ENCODE data around the gene ANGPTL3.
A peak's percentile ranks its signal among the peaks of the same experiment; 100 is the strongest.

Gene ANGPTL3

GRCh38 chr1:62621907-62622306 is 24.6 kb downstream of the ANGPTL3 start:
- no peak overlapping the region for H3K4me3 ChIP-seq (ENCODE audit: control insufficient read depth, low read depth, low read length)
- no peak for TF ChIP-seq CTCF (conservative IDR thresholded peaks at IDR 0.05; ENCODE audit: control insufficient read depth, insufficient read depth, low read depth, low read length)
- peak; percentile 97 for DNase-seq (ENCODE audit: low read depth)

GRCh38 chr1:62625415-62625814 is 28.1 kb downstream of the ANGPTL3 start:
- no peak overlapping the region for H3K4me3 ChIP-seq (ENCODE audit: control insufficient read depth, low read depth, low read length)
- TF ChIP-seq CTCF (conservative IDR thresholded peaks at IDR 0.05; ENCODE audit: control insufficient read depth, insufficient read depth, low read depth, low read length), result no peak
- peak; percentile 4 for DNase-seq (ENCODE audit: low read depth)

- no peak overlapping the region for H3K4me3 ChIP-seq (ENCODE audit: control insufficient read depth, low read depth, low read length)
- TF ChIP-seq CTCF (conservative IDR thresholded peaks at IDR 0.05; ENCODE audit: control insufficient read depth, insufficient read depth, low read depth, low read length), result no peak
- no peak for DNase-seq (ENCODE audit: low read depth)
These were observed 31.2 kb downstream of the ANGPTL3 start for GRCh38 chr1:62628506-62628905.

- no peak overlapping the region for H3K4me3 ChIP-seq (ENCODE audit: control insufficient read depth, low read depth, low read length)
- DNase-seq (ENCODE audit: low read depth), result peak; percentile 11
- TF ChIP-seq CTCF (conservative IDR thresholded peaks at IDR 0.05; ENCODE audit: control insufficient read depth, insufficient read depth, low read depth, low read length), result no peak
These were observed 40.2 kb downstream of the ANGPTL3 start for GRCh38 chr1:62637392-62638105.

GRCh38 chr1:62643283-62643682 is 46.0 kb downstream of the ANGPTL3 start:
- TF ChIP-seq CTCF (conservative IDR thresholded peaks at IDR 0.05; ENCODE audit: control insufficient read depth, insufficient read depth, low read depth, low read length), result no peak
- no peak for DNase-seq (ENCODE audit: low read depth)

GRCh38 chr1:62652387-62652786 is 55.1 kb downstream of the ANGPTL3 start:
- no peak for TF ChIP-seq CTCF (conservative IDR thresholded peaks at IDR 0.05; ENCODE audit: control insufficient read depth, insufficient read depth, low read depth, low read length)
- DNase-seq (ENCODE audit: low read depth), result no peak
- H3K4me3 ChIP-seq (ENCODE audit: control insufficient read depth, low read depth, low read length), result no peak overlapping the region

More at GRCh38 chr1:62643283-62643682, 46.0 kb downstream of the ANGPTL3 start:
- no peak overlapping the region for H3K4me3 ChIP-seq (ENCODE audit: control insufficient read depth, low read depth, low read length)

Data from fibroblast of mammary gland (primary cell).